Mesenchymal stem cell (in vitro differentiated cells and primary cell): Measurements from ENCODE around the gene FANK1.

Experiments
- DNase-seq: peaks from one replicate; pipeline ENCODE4 v3.0.0-alpha.2; 2013
- H2AFZ ChIP-seq: one replicate; pipeline ENCODE4 v1.6.1; 2013; ENCODE audit warnings: low read depth, mild to moderate bottlenecking, control low read depth, inconsistent platforms, low read length, moderate library complexity
- H2AK5ac ChIP-seq: 2 replicates; pipeline ENCODE4 v1.6.1; 2013; ENCODE audit warnings: low read length, moderate library complexity, mild to moderate bottlenecking, inconsistent platforms; ENCODE audit not compliant: severe bottlenecking
- H2BK120ac ChIP-seq: one replicate; pipeline ENCODE4 v1.6.1; 2013; ENCODE audit warnings: low read depth, mild to moderate bottlenecking, inconsistent platforms, low read length, moderate library complexity
- H2BK12ac ChIP-seq, 2 experiments: one replicate each; pipeline ENCODE4 v1.6.1; 2013; ENCODE audit warnings: inconsistent platforms in 2 of 2, low read length in 2 of 2, mild to moderate bottlenecking in 2 of 2, moderate library complexity in 2 of 2, control low read depth in 1 of 2
- H2BK15ac ChIP-seq: one replicate; pipeline ENCODE4 v1.6.1; 2013; ENCODE audit warnings: mild to moderate bottlenecking, low read depth, inconsistent platforms; ENCODE audit not compliant: poor library complexity, severe bottlenecking
- H2BK5ac ChIP-seq: 2 replicates; pipeline ENCODE4 v1.6.1; 2013; ENCODE audit warnings: low read depth, mild to moderate bottlenecking, low read length, control low read depth, inconsistent platforms; ENCODE audit not compliant: poor library complexity, severe bottlenecking
- H3K14ac ChIP-seq, 2 experiments: one replicate each; pipeline ENCODE4 v1.6.1; 2013; ENCODE audit warnings: inconsistent platforms in 2 of 2, low read length in 2 of 2, control low read depth in 1 of 2, mild to moderate bottlenecking in 1 of 2, moderate library complexity in 1 of 2
- H3K18ac ChIP-seq, 2 experiments: one replicate each; pipeline ENCODE4 v1.6.1; 2013; ENCODE audit warnings: inconsistent platforms in 2 of 2, low read length in 2 of 2, control low read depth in 1 of 2, low read depth in 1 of 2, mild to moderate bottlenecking in 1 of 2
- H3K23ac ChIP-seq, 2 experiments: one replicate each; pipeline ENCODE4 v1.6.1; 2013; ENCODE audit warnings: inconsistent platforms in 2 of 2, low read length in 2 of 2, mild to moderate bottlenecking in 2 of 2, moderate library complexity in 2 of 2, control low read depth in 1 of 2
- H3K27ac ChIP-seq: 2 replicates; pipeline ENCODE4 v1.5.1; 2013; ENCODE audit warnings: mild to moderate bottlenecking, moderate library complexity, low read length, control low read depth, inconsistent platforms; ENCODE audit not compliant: poor library complexity, severe bottlenecking
- H3K27me3 ChIP-seq, 2 experiments: 2 replicates each; pipeline versions ENCODE4 v1.6.1 to v1.7.0; 2013; ENCODE audit warnings: low read length in 2 of 2, mild to moderate bottlenecking in 2 of 2, moderate library complexity in 2 of 2, control low read depth in 1 of 2, inconsistent platforms in 1 of 2; ENCODE audit not compliant: control insufficient read depth in 1 of 2, insufficient read depth in 1 of 2
- H3K36me3 ChIP-seq, 2 experiments: 2 replicates each; pipeline versions ENCODE4 v1.6.1 to v1.7.0; 2013; ENCODE audit warnings: low read length in 2 of 2, control low read depth in 1 of 2, inconsistent platforms in 1 of 2, low read depth in 1 of 2, mild to moderate bottlenecking in 1 of 2; ENCODE audit not compliant: insufficient read depth in 2 of 2, control insufficient read depth in 1 of 2
- H3K4ac ChIP-seq, 2 experiments: one replicate each; pipeline ENCODE4 v1.6.1; 2013; ENCODE audit warnings: inconsistent platforms in 2 of 2, low read length in 2 of 2, mild to moderate bottlenecking in 2 of 2, moderate library complexity in 2 of 2, control low read depth in 1 of 2, low read depth in 1 of 2
- H3K4me1 ChIP-seq: 2 replicates; pipeline ENCODE4 v1.6.1; 2013; ENCODE audit warnings: low read depth, low read length, control low read depth; ENCODE audit not compliant: control insufficient read depth, insufficient read depth
- H3K4me2 ChIP-seq: 2 replicates; pipeline ENCODE4 v1.6.1; 2013; ENCODE audit warnings: low read length, mild to moderate bottlenecking, inconsistent platforms; ENCODE audit not compliant: poor library complexity, severe bottlenecking
- H3K4me3 ChIP-seq, 2 experiments: 2 replicates each; pipeline versions ENCODE4 v1.5.1 to v1.7.0; 2013; ENCODE audit warnings: low read length in 2 of 2, mild to moderate bottlenecking in 2 of 2, control low read depth in 1 of 2, low read depth in 1 of 2; ENCODE audit not compliant: insufficient read depth in 1 of 2
- H3K79me1 ChIP-seq: replicated peaks from 2 replicates; pipeline ENCODE4 v1.6.1; 2013; ENCODE audit warnings: mild to moderate bottlenecking, control low read depth, low read length, inconsistent platforms; ENCODE audit not compliant: poor library complexity, severe bottlenecking
- H3K9ac ChIP-seq: 2 replicates; pipeline ENCODE4 v1.7.0; 2013; ENCODE audit warnings: mild to moderate bottlenecking, low read length, moderate library complexity
- H3K9me3 ChIP-seq: 2 replicates; pipeline ENCODE4 v1.7.0; 2013; ENCODE audit warnings: mild to moderate bottlenecking, low read length; ENCODE audit not compliant: control insufficient read depth
- H4K8ac ChIP-seq: one replicate; pipeline ENCODE4 v1.6.1; 2013; ENCODE audit warnings: inconsistent platforms, mild to moderate bottlenecking, low read length, moderate library complexity
- H4K91ac ChIP-seq: one replicate; pipeline ENCODE4 v1.6.1; 2013; ENCODE audit warnings: mild to moderate bottlenecking, low read length, inconsistent platforms
- WGBS: methylation state at CpG from one replicate; pipeline ENCODE4 v1.1.7; 2013; ENCODE audit warnings: mixed read lengths; 5-methylcytosine and 5-hydroxymethylcytosine counted together

Gene FANK1

GRCh38 chr10:125871338-125871737, 25.0 kb upstream of the FANK1 start:
- no peak overlapping the region for H3K23ac ChIP-seq
- H3K14ac ChIP-seq: no peak overlapping the region
- H3K27me3 ChIP-seq: no peaks in the 10 kb centered on the region
- no peaks in the 10 kb centered on the region for H3K4me1 ChIP-seq
- H3K18ac ChIP-seq: no peak overlapping the region
- WGBS: 89% methylated on average over 3 of the region's 4 CpGs
- no peak overlapping the region for H3K4me2 ChIP-seq
- H3K9ac ChIP-seq: no peak overlapping the region
- no peak overlapping the region for H2BK120ac ChIP-seq
- peak; percentile 32 for DNase-seq
- no peak overlapping the region for H2BK15ac ChIP-seq
- H4K91ac ChIP-seq: no peak overlapping the region
- H2BK12ac ChIP-seq: no peak overlapping the region
- H3K79me1 ChIP-seq: peaks cover 12% of the 10 kb centered on the region
- peaks cover 11 to 33% of the 10 kb centered on the region in 2 experiments for H3K36me3 ChIP-seq
- no peak overlapping the region for H2AFZ ChIP-seq
- peaks cover 10% of the 10 kb centered on the region for H3K9me3 ChIP-seq
- no peak overlapping the region for H3K27ac ChIP-seq
- H2AK5ac ChIP-seq: no peak overlapping the region
- H2BK5ac ChIP-seq: no peak overlapping the region
- no peak overlapping the region for H3K4me3 ChIP-seq
- no peak overlapping the region for H4K8ac ChIP-seq
- H3K4ac ChIP-seq: no peak overlapping the region

GRCh38 chr10:125878957-125879835, 17.2 kb upstream of the FANK1 start:
- no peak overlapping the region for H3K9ac ChIP-seq
- peaks cover 15% of the 10 kb centered on the region for H3K79me1 ChIP-seq
- H3K4me1 ChIP-seq: peaks cover 10% of the 10 kb centered on the region
- H3K14ac ChIP-seq: no peak overlapping the region
- peak; percentile 96 for DNase-seq
- peak overlapping the region; percentile 77 for H3K27ac ChIP-seq
- peak overlapping the region in 1 of 2 experiments; percentile 67 for H3K4ac ChIP-seq
- peak overlapping the region; percentile 57 for H2AK5ac ChIP-seq
- H4K8ac ChIP-seq: no peak overlapping the region
- WGBS: 58% methylated on average over 9 of the region's 11 CpGs
- no peaks in the 10 kb centered on the region for H3K27me3 ChIP-seq
- peaks cover 4 to 49% of the 10 kb centered on the region in 2 experiments for H3K36me3 ChIP-seq
- peaks cover 21% of the 10 kb centered on the region for H3K9me3 ChIP-seq
- peak overlapping the region in 1 of 2 experiments; percentile 71 for H2BK12ac ChIP-seq
- peak overlapping the region in 1 of 2 experiments; percentile 73 for H3K18ac ChIP-seq
- H2BK5ac ChIP-seq: no peak overlapping the region
- H2BK15ac ChIP-seq: no peak overlapping the region
- no peak overlapping the region for H3K23ac ChIP-seq
- H3K4me3 ChIP-seq: no peak overlapping the region
- no peak overlapping the region for H2BK120ac ChIP-seq
- no peak overlapping the region for H4K91ac ChIP-seq
- H3K4me2 ChIP-seq: no peak overlapping the region
- H2AFZ ChIP-seq: no peak overlapping the region

GRCh38 chr10:125880719-125881118, 15.6 kb upstream of the FANK1 start:
- peak; percentile 53 for DNase-seq
- no peaks in the 10 kb centered on the region for H3K27me3 ChIP-seq
- no peak overlapping the region for H2BK15ac ChIP-seq
- no peak overlapping the region for H2BK5ac ChIP-seq
- WGBS: 47% methylated on average over 5 of the region's 6 CpGs
- H2BK120ac ChIP-seq: no peak overlapping the region
- peaks cover 10% of the 10 kb centered on the region for H3K4me1 ChIP-seq
- H3K23ac ChIP-seq: no peak overlapping the region
- H3K18ac ChIP-seq: no peak overlapping the region
- no peak overlapping the region for H2BK12ac ChIP-seq
- H3K4ac ChIP-seq: no peak overlapping the region
- no peak overlapping the region for H4K91ac ChIP-seq
- no peak overlapping the region for H3K14ac ChIP-seq
- no peak overlapping the region for H3K27ac ChIP-seq
- no peak overlapping the region for H2AK5ac ChIP-seq
- H3K4me3 ChIP-seq: no peak overlapping the region
- H3K9me3 ChIP-seq: peaks cover 16% of the 10 kb centered on the region
- no peak overlapping the region for H3K9ac ChIP-seq
- H2AFZ ChIP-seq: no peak overlapping the region
- H3K36me3 ChIP-seq: peaks cover 0 to 44% of the 10 kb centered on the region in 2 experiments
- H3K4me2 ChIP-seq: no peak overlapping the region
- H3K79me1 ChIP-seq: peaks cover 20% of the 10 kb centered on the region
- no peak overlapping the region for H4K8ac ChIP-seq

GRCh38 chr10:125881192-125881591, 15.2 kb upstream of the FANK1 start, which contains the start of gene DHX32:
TSS of gene DHX32 (minus strand) at chr10:125881292. CDS start at chr10:125880824, 468 bp downstream.
- DNase-seq: peak; percentile 47
- 24% methylated on average over 3 of the region's 4 CpGs for WGBS
- H2AFZ ChIP-seq: no peak within 1 kb of the TSS
- H3K4me1 ChIP-seq: peaks cover 10% of the 10 kb centered on the region
- no peak within 1 kb of the TSS for H3K27ac ChIP-seq
- H3K79me1 ChIP-seq: peaks cover 23% of the 10 kb centered on the region
- H3K36me3 ChIP-seq: peaks cover 0 to 39% of the 10 kb centered on the region in 2 experiments
- H2AK5ac ChIP-seq: no peak within 1 kb of the TSS
- no peak within 1 kb of the TSS for H3K9ac ChIP-seq
- no peaks in the 10 kb centered on the region for H3K27me3 ChIP-seq
- no peak within 1 kb of the TSS for H2BK12ac ChIP-seq
- no peak within 1 kb of the TSS for H4K8ac ChIP-seq
- H2BK120ac ChIP-seq: no peak within 1 kb of the TSS
- peaks cover 12% of the 10 kb centered on the region for H3K9me3 ChIP-seq
- peak within 1 kb of the TSS in 1 of 2 experiments; percentile 43 for H3K18ac ChIP-seq
- no peak within 1 kb of the TSS for H4K91ac ChIP-seq
- H2BK15ac ChIP-seq: no peak within 1 kb of the TSS
- no peak within 1 kb of the TSS for H3K4ac ChIP-seq
- H3K23ac ChIP-seq: no peak within 1 kb of the TSS
- H3K14ac ChIP-seq: no peak within 1 kb of the TSS
- H3K4me2 ChIP-seq: no peak within 1 kb of the TSS
- no peak within 1 kb of the TSS for H3K4me3 ChIP-seq
- H2BK5ac ChIP-seq: no peak within 1 kb of the TSS
